ENCODE results near the gene ARHGAP5.

ARHGAP5 gene

DNA sequence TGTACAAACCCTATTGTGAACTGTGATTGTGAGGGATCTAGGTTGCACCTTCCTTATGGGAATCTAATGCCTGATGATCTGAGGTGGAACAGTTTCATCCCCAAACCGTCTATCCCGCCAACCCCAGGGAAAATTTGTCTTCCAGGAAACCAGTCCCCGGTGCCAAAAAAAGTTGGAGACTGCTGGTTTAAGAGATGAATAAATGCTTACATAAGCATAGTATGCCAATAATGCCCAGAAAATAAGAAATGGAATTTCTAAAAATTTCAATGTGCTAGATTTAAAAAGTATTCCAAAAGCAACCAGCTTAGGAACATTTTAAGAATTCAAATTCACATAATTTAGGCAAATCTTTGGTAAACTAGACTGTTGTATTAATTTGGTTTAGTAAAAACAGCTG, 131.4 kb downstream of the ARHGAP5 start:
- H3K4me3 ChIP-seq (ENCODE audit: low read depth, low read length): no peak overlapping the region
- H3K9me3 ChIP-seq (ENCODE audit: severe bottlenecking): no peaks in the 10 kb centered on the region
- no peaks in the 10 kb centered on the region for H3K36me3 ChIP-seq
- no peak for DNase-seq
- H3K27ac ChIP-seq: no peak overlapping the region
- TF ChIP-seq CTCF (IDR thresholded peaks at IDR 0.05; ENCODE audit: low read depth, low read length): no peak
- H3K27me3 ChIP-seq (ENCODE audit: insufficient read depth, low read depth, severe bottlenecking): no peaks in the 10 kb centered on the region

All from WERI-Rb-1 (cell line).